ENCODE data around the gene MTNR1A. TPM values are rescaled to one million over a fixed set of nuclear protein-coding genes. Genes with fewer than 3 reads are reported as not detected.

MTNR1A gene
- total RNA-seq, 1 experiment from 2014 or later, result not detected

GRCh38 chr4:186599483-186599882 lies 44.1 kb upstream of the MTNR1A start:
- DNase-seq, result no peak
- Mint-ChIP-seq H3K4me3 (ENCODE audit: unreplicated experiment) (no peak overlapping the region), H3K4me1 (ENCODE audit: low read depth, unreplicated experiment) (peaks cover 3% of the 10 kb centered on the region), H3K27ac (ENCODE audit: unreplicated experiment) (no peak overlapping the region), H3K9me3 (ENCODE audit: unreplicated experiment) (no peaks in the 10 kb centered on the region), H3K36me3 (ENCODE audit: insufficient read depth, unreplicated experiment) (peaks cover 91% of the 10 kb centered on the region), H3K27me3 (ENCODE audit: insufficient read depth, unreplicated experiment) (no peaks in the 10 kb centered on the region)
- ChIA-PET POLR2A (no interaction called here), CTCF (no interaction called here)
- Histone ChIP-seq H3K4me3 (ENCODE audit: low read depth, low read length) (no peak overlapping the region), H3K4me1 (no peaks in the 10 kb centered on the region), H3K27me3 (replicated peaks; ENCODE audit: control insufficient read depth, insufficient read depth, low read length) (no peaks in the 10 kb centered on the region), H3K9me3 (no peaks in the 10 kb centered on the region), H3K36me3 (ENCODE audit: control insufficient read depth, insufficient read depth, low read length) (no peaks in the 10 kb centered on the region; the same call in none of the 2 replicates)
- BruUV-seq (replicated peaks), result no TSS peak
- intact Hi-C loops (cut with micrococcal nuclease; ENCODE audit: unreplicated experiment), result no loop called here
- no peak for TF ChIP-seq CTCF (IDR thresholded peaks at IDR 0.05; ENCODE audit: insufficient read depth in 1 of 2, low read depth in 1 of 2, low read length in 1 of 2, severe bottlenecking in 1 of 2, unreplicated experiment in 1 of 2)

DNA sequence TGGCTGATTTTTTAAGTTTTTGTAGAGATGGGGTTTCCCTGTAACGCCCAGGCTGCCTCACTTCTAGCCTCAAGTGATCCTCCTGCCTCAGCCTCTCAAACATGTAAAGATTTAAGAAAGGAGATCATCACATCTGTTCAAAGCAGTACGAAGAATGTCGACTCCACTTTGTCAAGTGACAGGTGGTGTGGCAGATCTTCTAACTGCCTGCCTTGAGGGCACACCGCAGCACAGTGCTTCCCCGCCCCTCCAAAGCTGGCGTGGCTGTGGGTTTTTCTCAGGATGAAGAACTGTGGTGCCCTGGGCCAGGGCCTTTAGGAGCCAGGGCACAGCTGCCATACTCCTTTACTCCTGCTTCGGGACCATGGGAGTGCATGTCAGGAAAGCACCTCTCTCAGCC lies 43.3 kb upstream of the MTNR1A start:
- CTCF ChIA-PET, result no interaction called here
- intact Hi-C loops (cut with micrococcal nuclease; ENCODE audit: unreplicated experiment), result no loop called here
- no peaks in the 10 kb centered on the region; the same call in none of the 2 replicates for H3K36me3 ChIP-seq (ENCODE audit: control insufficient read depth, insufficient read depth, low read length)
- H3K4me3 Mint-ChIP-seq (ENCODE audit: unreplicated experiment), result no peak overlapping the region
- BruUV-seq (replicated peaks), result no TSS peak
- DNase-seq, result no peak
- no peak overlapping the region for H3K27ac Mint-ChIP-seq (ENCODE audit: unreplicated experiment)
- no peaks in the 10 kb centered on the region for H3K27me3 Mint-ChIP-seq (ENCODE audit: insufficient read depth, unreplicated experiment)
- H3K9me3 Mint-ChIP-seq (ENCODE audit: unreplicated experiment), result no peaks in the 10 kb centered on the region
- POLR2A ChIA-PET, result no interaction called here
- no peaks in the 10 kb centered on the region for H3K9me3 ChIP-seq
- H3K4me1 Mint-ChIP-seq (ENCODE audit: low read depth, unreplicated experiment), result no peaks in the 10 kb centered on the region
- H3K36me3 Mint-ChIP-seq (ENCODE audit: insufficient read depth, unreplicated experiment), result peaks cover 88% of the 10 kb centered on the region
- H3K4me3 ChIP-seq (ENCODE audit: low read depth, low read length), result no peak overlapping the region
- no peaks in the 10 kb centered on the region for H3K4me1 ChIP-seq
- TF ChIP-seq CTCF (IDR thresholded peaks at IDR 0.05; ENCODE audit: insufficient read depth in 1 of 2, low read depth in 1 of 2, low read length in 1 of 2, severe bottlenecking in 1 of 2, unreplicated experiment in 1 of 2), result no peak
- H3K27me3 ChIP-seq (replicated peaks; ENCODE audit: control insufficient read depth, insufficient read depth, low read length), result no peaks in the 10 kb centered on the region

DNA sequence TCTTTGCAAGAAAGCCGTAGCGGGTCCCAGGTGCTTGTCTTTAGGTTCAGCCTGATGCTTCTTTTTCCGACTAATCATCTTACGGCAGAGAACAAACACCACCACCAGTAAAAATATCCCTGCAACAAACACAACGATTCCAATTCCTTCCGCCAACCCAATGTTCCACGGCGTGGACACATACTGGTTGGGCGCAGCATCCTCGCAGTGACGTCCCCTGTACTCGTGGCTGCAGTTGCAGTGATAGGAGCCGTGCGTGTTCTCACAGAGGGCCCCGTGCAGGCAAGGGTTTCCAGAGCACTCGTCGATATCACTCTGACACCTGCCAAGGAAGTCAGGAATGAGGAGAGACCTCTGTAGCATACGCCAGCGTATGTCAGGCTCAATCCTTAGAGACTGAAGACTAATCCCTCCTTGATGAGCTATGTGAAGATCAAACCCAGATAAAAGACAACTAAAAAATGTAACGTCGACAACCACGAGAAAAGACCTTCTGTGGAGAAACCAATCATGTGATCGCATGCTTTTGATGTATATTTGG lies 41.6 kb upstream of the MTNR1A start:
- peaks cover 87% of the 10 kb centered on the region for H3K36me3 Mint-ChIP-seq (ENCODE audit: insufficient read depth, unreplicated experiment)
- TF ChIP-seq CTCF (IDR thresholded peaks at IDR 0.05; ENCODE audit: insufficient read depth in 1 of 2, low read depth in 1 of 2, low read length in 1 of 2, severe bottlenecking in 1 of 2, unreplicated experiment in 1 of 2), result no peak
- Histone ChIP-seq H3K4me3 (ENCODE audit: low read depth, low read length) (no peak overlapping the region), H3K36me3 (ENCODE audit: control insufficient read depth, insufficient read depth, low read length) (no peaks in the 10 kb centered on the region; the same call in 1 of the 2 replicates), H3K27me3 (replicated peaks; ENCODE audit: control insufficient read depth, insufficient read depth, low read length) (no peaks in the 10 kb centered on the region), H3K4me1 (no peaks in the 10 kb centered on the region), H3K9me3 (no peaks in the 10 kb centered on the region)
- no peaks in the 10 kb centered on the region for H3K9me3 Mint-ChIP-seq (ENCODE audit: unreplicated experiment)
- BruUV-seq (replicated peaks), result no TSS peak
- H3K4me3 Mint-ChIP-seq (ENCODE audit: unreplicated experiment), result no peak overlapping the region
- no peak overlapping the region for H3K27ac Mint-ChIP-seq (ENCODE audit: unreplicated experiment)
- ChIA-PET CTCF (no interaction called here), POLR2A (no interaction called here)
- no peaks in the 10 kb centered on the region for H3K4me1 Mint-ChIP-seq (ENCODE audit: low read depth, unreplicated experiment)
- no peaks in the 10 kb centered on the region for H3K27me3 Mint-ChIP-seq (ENCODE audit: insufficient read depth, unreplicated experiment)
- no peak for DNase-seq
- intact Hi-C loops (cut with micrococcal nuclease; ENCODE audit: unreplicated experiment), result no loop called here

All from Caco-2 (cell line).